GM19023 (cell line): ENCODE results near the gene MYCBP.
A peak's percentile ranks its signal among the peaks of the same experiment; 100 is the strongest.

ENCODE experiments used
- ATAC-seq: cut with Tn5 transposase; IDR thresholded peaks from one replicate; pipeline ENCODE4 v1.9.1; 2021; ENCODE audit warnings: mild to moderate bottlenecking, moderate library complexity; ENCODE audit not compliant: unreplicated experiment

MYCBP gene

GRCh38 chr1:38826886-38827285, 46.3 kb downstream of the MYCBP start:
- no peak for ATAC-seq

GRCh38 chr1:38826262-38826661, 46.9 kb downstream of the MYCBP start:
- no peak for ATAC-seq

- no peak for ATAC-seq
Observed at GRCh38 chr1:38820860-38821259, 52.3 kb downstream of the MYCBP start.

- no peak for ATAC-seq
Observed at GRCh38 chr1:38819516-38819915, 53.6 kb downstream of the MYCBP start.

- ATAC-seq, result no peak
Observed at GRCh38 chr1:38819040-38819439, 54.1 kb downstream of the MYCBP start.

GRCh38 chr1:38818175-38818976, 54.8 kb downstream of the MYCBP start:
- no peak for ATAC-seq

GRCh38 chr1:38817267-38818174, 55.6 kb downstream of the MYCBP start:
- ATAC-seq, result no peak

GRCh38 chr1:38815903-38816627, 57.1 kb downstream of the MYCBP start:
- ATAC-seq, result peak; percentile 91

- ATAC-seq, result no peak
Observed at GRCh38 chr1:38814984-38815464, 58.1 kb downstream of the MYCBP start.

GRCh38 chr1:38814444-38814983, 58.6 kb downstream of the MYCBP start:
- ATAC-seq, result no peak

GRCh38 chr1:38812981-38813380, 60.2 kb downstream of the MYCBP start:
- no peak for ATAC-seq
